GM19035 (cell line): ENCODE results near the gene PIK3C2G.

Experiments
- ATAC-seq: cut with Tn5 transposase; IDR thresholded peaks from one replicate; pipeline ENCODE4 v1.9.1; 2021; ENCODE audit not compliant: unreplicated experiment

The PIK3C2G gene

GRCh38 chr12:18414671-18415070, 153.4 kb downstream of the PIK3C2G start:
- ATAC-seq: no peak

- no peak for ATAC-seq
Measured at GRCh38 chr12:18415227-18415626, 153.9 kb downstream of the PIK3C2G start.

- ATAC-seq: no peak
Measured at GRCh38 chr12:18416412-18416811, 155.1 kb downstream of the PIK3C2G start.

- ATAC-seq: no peak
Measured at GRCh38 chr12:18419311-18419710, 158.0 kb downstream of the PIK3C2G start.

GRCh38 chr12:18421867-18422266, 160.5 kb downstream of the PIK3C2G start:
- no peak for ATAC-seq

- ATAC-seq: no peak
Measured at GRCh38 chr12:18422871-18423270, 161.6 kb downstream of the PIK3C2G start.

GRCh38 chr12:18424857-18425256, 163.5 kb downstream of the PIK3C2G start:
- ATAC-seq: no peak

- no peak for ATAC-seq
Measured at GRCh38 chr12:18427520-18427919, 166.2 kb downstream of the PIK3C2G start.

GRCh38 chr12:18428416-18428815, 167.1 kb downstream of the PIK3C2G start:
- no peak for ATAC-seq

GRCh38 chr12:18429366-18429765, 168.0 kb downstream of the PIK3C2G start:
- no peak for ATAC-seq

GRCh38 chr12:18430425-18431048, 169.2 kb downstream of the PIK3C2G start:
- ATAC-seq: peak; percentile 82

GRCh38 chr12:18431771-18432170, 170.5 kb downstream of the PIK3C2G start:
- no peak for ATAC-seq

- ATAC-seq: no peak
Measured at GRCh38 chr12:18432206-18432605, 170.9 kb downstream of the PIK3C2G start.

- no peak for ATAC-seq
Measured at GRCh38 chr12:18436170-18436569, 174.9 kb downstream of the PIK3C2G start.

GRCh38 chr12:18439541-18439940, 178.2 kb downstream of the PIK3C2G start:
- no peak for ATAC-seq

GRCh38 chr12:18443768-18444437, 182.6 kb downstream of the PIK3C2G start:
- ATAC-seq: no peak

GRCh38 chr12:18446061-18446644, 184.8 kb downstream of the PIK3C2G start:
- peak; percentile 79 for ATAC-seq

GRCh38 chr12:18454330-18454729, 193.0 kb downstream of the PIK3C2G start:
- ATAC-seq: no peak

GRCh38 chr12:18456344-18456743, 195.0 kb downstream of the PIK3C2G start:
- ATAC-seq: no peak

- ATAC-seq: no peak
Measured at GRCh38 chr12:18457362-18457761, 196.0 kb downstream of the PIK3C2G start.

- no peak for ATAC-seq
Measured at GRCh38 chr12:18461758-18462157, 200.4 kb downstream of the PIK3C2G start.

GRCh38 chr12:18462442-18462841, 201.1 kb downstream of the PIK3C2G start:
- no peak for ATAC-seq
